GM12878 (cell line): Measurements from ENCODE around the gene RNF220. TPM values are rescaled to one million over a fixed set of nuclear protein-coding genes. Genes with fewer than 3 reads are reported as not detected.
A peak's percentile ranks its signal among the peaks of the same experiment; 100 is the strongest.

ENCODE experiments used
- ATAC-seq: fragments of 200-7000 bp; cut with Tn5 transposase; 3 replicates; pipeline ENCODE4 v1.9.1; 2020; ENCODE audit warnings: mild to moderate bottlenecking, moderate library complexity
- BruUV-seq: library from RNA; stranded (reverse); fragments of 400-500 nt; replicated peaks from 2 replicates; lab custom pipeline; 2021; lab: Mats Ljungman, UMichigan
- CTCF ChIA-PET: fragments of 300-600 bp; sonication (Branson Sonifier 250); formaldehyde crosslinking; extraction: SDS; loops from one replicate; lab custom pipeline; 2021; ENCODE audit warnings: inconsistent platforms; lab: Yijun Ruan, JAX
- POLR2A ChIA-PET: fragments of 350-600 bp; formaldehyde crosslinking; extraction: SDS; loops from one replicate; lab custom pipeline; 2021; ENCODE audit warnings: inconsistent platforms; lab: Charles Lee
- RAD21 ChIA-PET: fragments of 300-600 bp; sonication (Branson Sonifier 250); formaldehyde crosslinking; loops from one replicate; lab custom pipeline; 2023; ENCODE audit warnings: antibody characterized with exemption; ENCODE audit not compliant: unreplicated experiment; lab: Charles Lee
- SMC1A ChIA-PET: fragments of 300-600 bp; sonication (Branson Sonifier 250); formaldehyde crosslinking; loops from one replicate; lab custom pipeline; 2023; ENCODE audit not compliant: unreplicated experiment, uncharacterized antibody; lab: Charles Lee
- DNase-seq: peaks from one replicate; pipeline ENCODE4 v3.0.0-alpha.2; 2011; ENCODE audit warnings: low read depth, low spot score
- FAIRE-seq: peaks from 3 replicates; lab custom pipeline; 2011; peaks lifted over from hg19 to GRCh38; lab: Jason Lieb, UNC
- H2AFZ ChIP-seq: 2 replicates; pipeline ENCODE4 v1.6.0; 2011; ENCODE audit warnings: low read depth, low read length, control low read depth; ENCODE audit not compliant: control insufficient read depth
- H3K27ac ChIP-seq: 2 replicates; pipeline ENCODE4 v1.5.1; 2011; ENCODE audit warnings: control low read depth; ENCODE audit not compliant: control insufficient read depth, insufficient read depth
- H3K27me3 ChIP-seq, 2 experiments: replicated peaks in 1 of 2; 2 replicates each; pipeline versions ENCODE4 v1.6.0 to v1.6.1; 2011; ENCODE audit warnings: low read length in 1 of 2; ENCODE audit not compliant: control insufficient read depth in 2 of 2, insufficient read depth in 2 of 2
- H3K36me3 ChIP-seq, 2 experiments: 2 replicates each; pipeline ENCODE4 v1.5.1; 2011; ENCODE audit warnings: low read length in 1 of 2; ENCODE audit not compliant: control insufficient read depth in 2 of 2, insufficient read depth in 2 of 2
- H3K4me1 ChIP-seq: 2 replicates; pipeline ENCODE4 v1.6.1; 2011; ENCODE audit warnings: mild to moderate bottlenecking, low read length, moderate library complexity, mixed read lengths; ENCODE audit not compliant: control insufficient read depth, insufficient read depth
- H3K4me2 ChIP-seq: 2 replicates; pipeline ENCODE4 v1.6.0; 2011; ENCODE audit warnings: control low read depth; ENCODE audit not compliant: control insufficient read depth, insufficient read depth
- H3K4me3 ChIP-seq: fragments of 200-600 bp; sonication (generic); 2 replicates; pipeline ENCODE4 v1.5.1; 2016
- H3K79me2 ChIP-seq: 2 replicates; pipeline ENCODE4 v1.6.0; 2011; ENCODE audit warnings: low read length; ENCODE audit not compliant: control insufficient read depth, insufficient read depth
- H3K9ac ChIP-seq: 2 replicates; pipeline ENCODE4 v1.8.0; 2011; ENCODE audit warnings: low read length, control low read depth, mixed read lengths; ENCODE audit not compliant: control insufficient read depth, insufficient read depth
- H3K9me3 ChIP-seq: replicated peaks from 3 replicates; pipeline ENCODE4 v1.5.1; 2011; ENCODE audit warnings: mild to moderate bottlenecking, low read length; ENCODE audit not compliant: control insufficient read depth, insufficient read depth
- H4K20me1 ChIP-seq: 2 replicates; pipeline ENCODE4 v1.6.0; 2011; ENCODE audit not compliant: control insufficient read depth, insufficient read depth
- ATF3 ChIP-seq: IDR thresholded peaks from 2 replicates; pipeline ENCODE4 v1.6.1; 2011; ENCODE audit warnings: low read depth, mild to moderate bottlenecking, low read length, moderate library complexity, borderline replicate concordance; ENCODE audit errors: extremely low read depth
- BMI1 ChIP-seq: fragments of 450-650 bp; IDR thresholded peaks from 2 replicates; pipeline ENCODE4 v1.6.1; 2016; ENCODE audit warnings: mild to moderate bottlenecking, moderate library complexity, borderline replicate concordance
- CBX5 ChIP-seq: sonication (generic); IDR thresholded peaks from 2 replicates; pipeline ENCODE4 v1.6.1; 2016; ENCODE audit warnings: low read depth, moderate library complexity, mild to moderate bottlenecking, inconsistent platforms
- CEBPZ ChIP-seq: fragments of 150-350 bp; IDR thresholded peaks from 2 replicates; pipeline ENCODE4 v1.6.1; 2016; ENCODE audit warnings: low read depth, low read length
- HDGF ChIP-seq: fragments of 450-650 bp; IDR thresholded peaks from 2 replicates; pipeline ENCODE4 v1.6.1; 2016; ENCODE audit warnings: antibody characterized with exemption
- IRF3 ChIP-seq: fragments of 450-650 bp; IDR thresholded peaks from 2 replicates; pipeline ENCODE4 v1.6.1; 2014; ENCODE audit warnings: mild to moderate bottlenecking
- MXI1 ChIP-seq: fragments of 150-350 bp; IDR thresholded peaks from 2 replicates; pipeline ENCODE4 v1.6.1; 2011; ENCODE audit warnings: low read depth, mild to moderate bottlenecking, inconsistent platforms, low read length, improper control_type of control experiment
- PBX3 ChIP-seq: IDR thresholded peaks from 2 replicates; pipeline ENCODE4 v1.6.1; 2011; ENCODE audit warnings: mild to moderate bottlenecking, low read depth, low read length, moderate library complexity; ENCODE audit not compliant: insufficient replicate concordance
- POLR2AphosphoS5 ChIP-seq: IDR thresholded peaks from 2 replicates; pipeline ENCODE4 v1.6.1; 2011; ENCODE audit warnings: mild to moderate bottlenecking, low read length, inconsistent platforms
- SIN3A ChIP-seq: IDR thresholded peaks from 2 replicates; pipeline ENCODE4 v1.6.1; 2012; ENCODE audit warnings: low read depth, low read length, improper control_type of control experiment
- SMAD1 ChIP-seq: fragments of 450-650 bp; IDR thresholded peaks from 2 replicates; pipeline ENCODE4 v1.6.1; 2018; ENCODE audit warnings: mild to moderate bottlenecking, low read depth; ENCODE audit not compliant: partially characterized antibody
- SMAD5 ChIP-seq: IDR thresholded peaks from 2 replicates; pipeline ENCODE4 v1.6.1; 2016; ENCODE audit warnings: antibody characterized with exemption, low read depth
- SREBF2 ChIP-seq: IDR thresholded peaks from 2 replicates; pipeline ENCODE4 v1.6.1; 2012; ENCODE audit warnings: mild to moderate bottlenecking, low read length
- SUZ12 ChIP-seq: fragments of 200-600 bp; sonication (generic); IDR thresholded peaks from one replicate; pipeline ENCODE4 v1.6.1; 2018; ENCODE audit warnings: antibody characterized with exemption, mild to moderate bottlenecking; ENCODE audit not compliant: unreplicated experiment
- WRNIP1 ChIP-seq: IDR thresholded peaks from 2 replicates; pipeline ENCODE4 v1.6.1; 2011; ENCODE audit warnings: low read depth, low read length, improper control_type of control experiment, borderline replicate concordance
- WGBS: methylation state at CpG from one replicate; pipeline ENCODE4 v1.1.6; 2016; ENCODE audit warnings: low lambda C conversion rate; ENCODE audit not compliant: insufficient replicate concordance, insufficient coverage; ENCODE audit errors: missing lambda C conversion rate; 5-methylcytosine and 5-hydroxymethylcytosine counted together
- in situ Hi-C: fragments of 300-500 bp; cut with MboI; formaldehyde crosslinking; loops from 9 replicates; pipeline ENCODE4 v1.14.3; 2018; ENCODE audit warnings: mixed read lengths
- intact Hi-C: fragments of 100-400 bp; cut with micrococcal nuclease; formaldehyde crosslinking; loops from one replicate; pipeline ENCODE4 v1.14.2; 2022; ENCODE audit not compliant: unreplicated experiment
- polyA plus RNA-seq, 11 experiments: library from polyadenylated mRNA; depleted of rRNA in 4 of 11; unstranded in 6 of 11; stranded (reverse) in 5 of 11; fragments of >200 nt; fragmentation: Nextera tagmentation in 4 of 11; fragmentation: Illumina TruSeq in 1 of 11; extraction: Ambion mirVana in 4 of 11; extraction: Trizol in 1 of 11; gene quantifications; 1 replicate in 1 of 11; 2 replicates in 10 of 11; pipeline versions ENCODE4 v1.2.1 to v1.2.3, GENCODE V29; 2011 to 2016; ENCODE audit warnings: inconsistent platforms in 2 of 11, missing spikeins in 2 of 11, low read depth in 1 of 11
- total RNA-seq, 4 experiments: library from RNA; depleted of rRNA in 3 of 4; stranded (reverse); fragments of >200 nt in 3 of 4; fragmentation: Illumina TruSeq in 1 of 4; extraction: Trizol in 1 of 4; gene quantifications; 2 replicates each; pipeline versions ENCODE4 v1.2.1 to v1.2.3, GENCODE V29; 2013 to 2021

RNF220 gene
- total and polyA plus RNA-seq, 10 of the 15 experiments (the other 5 are each of a cell fraction or from before 2014, with no cell fraction given): 4.6 to 84.1 (median 53.7) TPM

GRCh38 chr1:44675186-44675585 lies 270.1 kb downstream of the RNF220 start:
- H3K4me2 ChIP-seq: peak overlapping the region; percentile 94
- H3K36me3 ChIP-seq: no peaks in the 10 kb centered on the region; a peak in 1 of 4 replicates
- CTCF ChIA-PET: interaction anchor here (0.8 to 3.6 kb wide), 10 partner anchors 9 to 46 kb away, joined by 3 to 18 read pairs (median 8); no protein-coding TSS in a partner anchor
- WGBS: 72% methylated on average over 7 of the region's 7 CpGs
- DNase-seq (no peak), FAIRE-seq (no peak), ATAC-seq (no peak)
- peak overlapping the region; percentile 71; the same call in 1 of the 2 replicates for H3K9ac ChIP-seq
- no TSS peak for BruUV-seq
- H3K4me1 ChIP-seq: peaks cover 64% of the 10 kb centered on the region
- peaks cover 8% of the 10 kb centered on the region for H3K79me2 ChIP-seq
- H3K27ac ChIP-seq: peak overlapping the region; percentile 83
- RAD21 ChIA-PET: interaction anchor here (1.2 to 2.5 kb wide), 4 partner anchors 9 to 627 kb away, joined by 3 to 11 read pairs (median 8); no protein-coding TSS in a partner anchor
- peak overlapping the region; percentile 64 for H3K4me3 ChIP-seq
- peak overlapping the region; percentile 96 for H2AFZ ChIP-seq
- intact Hi-C loops: loop anchor here (2.0 kb wide), 1 partner anchor 40 kb away; no protein-coding TSS in a partner anchor
- in situ Hi-C loops: no loop called here
- H4K20me1 ChIP-seq: no peaks in the 10 kb centered on the region
- no peaks in the 10 kb centered on the region for H3K27me3 ChIP-seq
- POLR2A ChIA-PET: interaction anchor here (1.1 to 5.3 kb wide), 6 partner anchors 9 to 134 kb away, joined by 3 to 29 read pairs (median 10); no protein-coding TSS in a partner anchor
- no peaks in the 10 kb centered on the region for H3K9me3 ChIP-seq
- SMC1A ChIA-PET: interaction anchor here (0.6 to 6.7 kb wide), 6 partner anchors 9 to 67 kb away, joined by 3 to 76 read pairs (median 8); no protein-coding TSS in a partner anchor
- TF ChIP-seq POLR2AphosphoS5 (no peak), SREBF2 (no peak), SMAD5 (no peak), PBX3 (no peak), CEBPZ (no peak), SMAD1 (no peak), SUZ12 (no peak), ATF3 (no peak), HDGF (no peak), SIN3A (no peak), MXI1 (no peak), BMI1 (no peak), WRNIP1 (no peak), CBX5 (no peak), IRF3 (no peak)
